GM23338 (cell line): Measurements from ENCODE around the gene FAM43A. TPM values are rescaled to one million over a fixed set of nuclear protein-coding genes. Genes with fewer than 3 reads are reported as not detected.

Source experiments
- ATAC-seq: fragments of 200-7000 bp; cut with Tn5 transposase; 3 replicates; pipeline ENCODE4 v1.9.1; 2020
- DNase-seq: peaks from one replicate; pipeline ENCODE4 v3.0.0-alpha.2; 2015; ENCODE audit warnings: low spot score
- H2AFZ ChIP-seq: fragments of 200-600 bp; sonication (generic); 2 replicates; pipeline ENCODE4 v1.8.0; 2016; ENCODE audit warnings: antibody characterized with exemption, mild to moderate bottlenecking, moderate library complexity
- H3F3A ChIP-seq: fragments of 200-600 bp; sonication (generic); replicated peaks from 2 replicates; pipeline ENCODE4 v1.8.0; 2017; ENCODE audit warnings: antibody characterized with exemption, mixed run types, low read depth
- H3K27ac ChIP-seq: fragments of 200-600 bp; sonication (generic); 2 replicates; pipeline ENCODE4 v1.6.1; 2016; ENCODE audit warnings: low read depth
- H3K27me3 ChIP-seq: fragments of 200-600 bp; sonication (generic); 2 replicates; pipeline ENCODE4 v1.8.0; 2016; ENCODE audit warnings: mild to moderate bottlenecking, mixed run types, moderate library complexity; ENCODE audit not compliant: insufficient read depth
- H3K36me3 ChIP-seq: fragments of 200-600 bp; sonication (generic); 2 replicates; pipeline ENCODE4 v1.8.0; 2016; ENCODE audit warnings: mild to moderate bottlenecking; ENCODE audit not compliant: insufficient read depth
- H3K4me1 ChIP-seq: fragments of 200-600 bp; sonication (generic); 2 replicates; pipeline ENCODE4 v1.8.0; 2016; ENCODE audit warnings: mild to moderate bottlenecking, moderate library complexity; ENCODE audit not compliant: insufficient read depth
- H3K4me2 ChIP-seq: fragments of 200-600 bp; sonication (generic); 2 replicates; pipeline ENCODE4 v1.7.1; 2017; ENCODE audit warnings: mixed run types
- H3K4me3 ChIP-seq: fragments of 200-600 bp; sonication (generic); 2 replicates; pipeline ENCODE4 v1.6.1; 2016; ENCODE audit warnings: mixed run types
- H3K79me2 ChIP-seq: fragments of 200-600 bp; sonication (generic); replicated peaks from 2 replicates; pipeline ENCODE4 v1.8.0; 2017; ENCODE audit warnings: mild to moderate bottlenecking; ENCODE audit not compliant: insufficient read depth
- H3K9me2 ChIP-seq: fragments of 200-600 bp; sonication (generic); 2 replicates; pipeline ENCODE4 v1.8.0; 2017; ENCODE audit not compliant: insufficient read depth
- H4K20me1 ChIP-seq: fragments of 200-600 bp; sonication (generic); replicated peaks from 2 replicates; pipeline ENCODE4 v1.8.0; 2017; ENCODE audit warnings: mild to moderate bottlenecking; ENCODE audit not compliant: insufficient read depth
- H3K27ac Mint-ChIP-seq: 2 replicates; pipeline ENCODE4 v1.8.0; 2020; ENCODE audit warnings: inconsistent platforms, mild to moderate bottlenecking, moderate library complexity, mixed read lengths
- H3K27me3 Mint-ChIP-seq: 3 replicates; pipeline ENCODE4 v1.8.0; 2022; ENCODE audit warnings: low read depth, mild to moderate bottlenecking, moderate library complexity, mixed read lengths, inconsistent platforms; ENCODE audit not compliant: insufficient read depth, poor library complexity
- H3K36me3 Mint-ChIP-seq: 3 replicates; pipeline ENCODE4 v1.8.0; 2021; ENCODE audit warnings: low read depth, mild to moderate bottlenecking, inconsistent platforms, moderate library complexity, mixed read lengths
- H3K4me1 Mint-ChIP-seq: 3 replicates; pipeline ENCODE4 v1.8.0; 2020; ENCODE audit warnings: mild to moderate bottlenecking, inconsistent platforms, mixed read lengths
- H3K4me3 Mint-ChIP-seq: 3 replicates; pipeline ENCODE4 v1.8.0; 2021; ENCODE audit warnings: moderate library complexity, mild to moderate bottlenecking, inconsistent platforms, mixed read lengths
- H3K9me3 Mint-ChIP-seq: 3 replicates; pipeline ENCODE4 v1.8.0; 2020; ENCODE audit warnings: moderate library complexity, mild to moderate bottlenecking, inconsistent platforms, mixed read lengths
- CREB1 ChIP-seq: fragments of 250-450 bp; sonication (Bioruptor Pico); IDR thresholded peaks from 2 replicates; pipeline ENCODE4 v1.5.0; 2020; ENCODE audit warnings: low read depth, mild to moderate bottlenecking, moderate library complexity
- CTCF ChIP-seq, 2 experiments: fragments of 200-600 bp in 1 of 2; sonication (generic) in 1 of 2; conservative IDR thresholded peaks; 2 replicates each; pipeline versions ENCODE4 v1.5.1 to v1.6.1; 2016 to 2017; ENCODE audit warnings: antibody characterized with exemption in 2 of 2, low read depth in 2 of 2, mild to moderate bottlenecking in 2 of 2, moderate library complexity in 1 of 2
- ETS1 ChIP-seq: IDR thresholded peaks from 2 replicates; pipeline ENCODE4 v1.6.1; 2016; ENCODE audit warnings: antibody characterized with exemption
- EZH2phosphoT487 ChIP-seq: fragments of 200-600 bp; sonication (generic); IDR thresholded peaks from one replicate; pipeline ENCODE4 v1.8.1; 2018; ENCODE audit warnings: antibody characterized with exemption; ENCODE audit not compliant: unreplicated experiment
- JUNB ChIP-seq: IDR thresholded peaks from one replicate; pipeline ENCODE4 v1.6.1; 2016; ENCODE audit warnings: antibody characterized with exemption; ENCODE audit not compliant: unreplicated experiment
- NANOG ChIP-seq: IDR thresholded peaks from 2 replicates; pipeline ENCODE4 v1.6.1; 2016; ENCODE audit warnings: antibody characterized with exemption, borderline replicate concordance
- POLR2AphosphoS5 ChIP-seq: IDR thresholded peaks from 2 replicates; pipeline ENCODE4 v1.6.1; 2016; ENCODE audit warnings: antibody characterized with exemption, low read depth
- REST ChIP-seq: IDR thresholded peaks from one replicate; pipeline ENCODE4 v1.6.1; 2018; ENCODE audit warnings: antibody characterized with exemption; ENCODE audit not compliant: unreplicated experiment
- STAT1 ChIP-seq: IDR thresholded peaks from one replicate; pipeline ENCODE4 v1.6.1; 2016; ENCODE audit warnings: antibody characterized with exemption; ENCODE audit not compliant: unreplicated experiment
- ZNF114 ChIP-seq: fragments of 250-450 bp; sonication (Bioruptor Pico); IDR thresholded peaks from 2 replicates; pipeline ENCODE4 v1.5.0; 2020; ENCODE audit warnings: mild to moderate bottlenecking, moderate library complexity
- ZNF331 ChIP-seq: fragments of 250-450 bp; sonication (Bioruptor Pico); IDR thresholded peaks from 2 replicates; pipeline ENCODE4 v1.5.0; 2020; ENCODE audit warnings: low read depth, mild to moderate bottlenecking, moderate library complexity
- polyA plus RNA-seq: library from polyadenylated mRNA; unstranded; fragments of >200 nt; fragmentation: Nextera tagmentation; extraction: Ambion mirVana; gene quantifications from 2 replicates; pipeline ENCODE4 v1.2.1, GENCODE V29; 2016
- total RNA-seq: library from RNA; depleted of rRNA; stranded (reverse); fragments of >200 nt; shearing (Covaris generic); gene quantifications from 2 replicates; pipeline ENCODE4 v1.2.3, GENCODE V29; 2014

FAM43A gene
- total and polyA plus RNA-seq, 2 experiments from 2014 or later, result 2.4 to 6.4 TPM

- Mint-ChIP-seq H3K4me3 (no peak overlapping the region), H3K27ac (no peak overlapping the region), H3K4me1 (no peaks in the 10 kb centered on the region), H3K36me3 (peaks cover 61% of the 10 kb centered on the region), H3K27me3 (no peaks in the 10 kb centered on the region), H3K9me3 (no peaks in the 10 kb centered on the region)
- H3K79me2 ChIP-seq, result peaks cover 25% of the 10 kb centered on the region
- peaks cover 49% of the 10 kb centered on the region for H3K36me3 ChIP-seq
- no peaks in the 10 kb centered on the region for H3F3A ChIP-seq
- ATAC-seq, result no peak
- peaks cover 13% of the 10 kb centered on the region; the same call in 1 of the 2 replicates for H4K20me1 ChIP-seq
- no peak for TF ChIP-seq CREB1 (CRISPR knock-in tag)
- no peak for TF ChIP-seq ZNF114 (CRISPR knock-in tag)
- no peak overlapping the region for H3K4me2 ChIP-seq
- H3K4me1 ChIP-seq, result no peaks in the 10 kb centered on the region
- no peaks in the 10 kb centered on the region for H3K9me2 ChIP-seq
- no peaks in the 10 kb centered on the region for H3K27me3 ChIP-seq
- H3K27ac ChIP-seq, result no peak overlapping the region
- no peak for DNase-seq
- H2AFZ ChIP-seq, result no peak overlapping the region
- H3K4me3 ChIP-seq, result no peak overlapping the region
These were observed 24.3 kb upstream of the FAM43A start for GRCh38 chr3:194661374-194661773.

GRCh38 chr3:194661946-194662345 is 23.7 kb upstream of the FAM43A start:
- Histone ChIP-seq H3K4me1 (no peaks in the 10 kb centered on the region), H3K9me2 (no peaks in the 10 kb centered on the region), H3K4me3 (no peak overlapping the region), H2AFZ (no peak overlapping the region), H3F3A (no peaks in the 10 kb centered on the region), H3K4me2 (no peak overlapping the region), H3K36me3 (peaks cover 49% of the 10 kb centered on the region), H3K27me3 (no peaks in the 10 kb centered on the region), H4K20me1 (peaks cover 13% of the 10 kb centered on the region), H3K27ac (no peak overlapping the region), H3K79me2 (peaks cover 25% of the 10 kb centered on the region)
- no peak for TF ChIP-seq STAT1
- TF ChIP-seq JUNB, result no peak
- TF ChIP-seq EZH2phosphoT487, result no peak
- no peak for TF ChIP-seq ZNF114 (CRISPR knock-in tag)
- TF ChIP-seq CTCF (conservative IDR thresholded peaks at IDR 0.05; ENCODE audit: low read depth in 2 of 2), result no peak
- Mint-ChIP-seq H3K4me1 (no peaks in the 10 kb centered on the region), H3K9me3 (no peaks in the 10 kb centered on the region), H3K27ac (no peak overlapping the region), H3K36me3 (peaks cover 62% of the 10 kb centered on the region), H3K4me3 (no peak overlapping the region), H3K27me3 (no peaks in the 10 kb centered on the region)
- DNase-seq (no peak), ATAC-seq (no peak)

GRCh38 chr3:194664857-194665256 is 20.8 kb upstream of the FAM43A start:
- no peaks in the 10 kb centered on the region for H3K9me2 ChIP-seq
- no peaks in the 10 kb centered on the region; the same call in 1 of the 2 replicates for H3K4me1 ChIP-seq
- peaks cover 28% of the 10 kb centered on the region for H3K36me3 ChIP-seq
- no peak overlapping the region for H3K27ac ChIP-seq
- no peak overlapping the region for H2AFZ ChIP-seq
- no peak overlapping the region for H3K4me3 ChIP-seq
- H3K36me3 Mint-ChIP-seq, result peaks cover 52% of the 10 kb centered on the region
- H3K79me2 ChIP-seq, result peaks cover 39% of the 10 kb centered on the region
- H3K4me2 ChIP-seq, result no peak overlapping the region
- H3F3A ChIP-seq, result no peaks in the 10 kb centered on the region
- no peak overlapping the region for H3K4me3 Mint-ChIP-seq
- H4K20me1 ChIP-seq, result peaks cover 16% of the 10 kb centered on the region
- no peak for TF ChIP-seq ZNF331 (CRISPR knock-in tag)
- TF ChIP-seq ZNF114 (CRISPR knock-in tag), result no peak
- no peak for TF ChIP-seq NANOG
- TF ChIP-seq POLR2AphosphoS5, result no peak
- TF ChIP-seq REST, result no peak
- no peak for TF ChIP-seq EZH2phosphoT487
- no peak for TF ChIP-seq ETS1
- DNase-seq (no peak), ATAC-seq (no peak)
- H3K4me1 Mint-ChIP-seq, result no peaks in the 10 kb centered on the region; the same call in 2 of the 3 replicates
- H3K27me3 Mint-ChIP-seq, result no peaks in the 10 kb centered on the region
- no peaks in the 10 kb centered on the region for H3K9me3 Mint-ChIP-seq
- H3K27ac Mint-ChIP-seq, result no peak overlapping the region
- no peaks in the 10 kb centered on the region for H3K27me3 ChIP-seq
